ENCODE results near the gene PSD4. TPM values are rescaled to one million over a fixed set of nuclear protein-coding genes. Genes with fewer than 3 reads are reported as not detected.

Gene PSD4
- 1.2 and 1.5 TPM in 2 replicates for total RNA-seq

GRCh38 chr2:113173542-113174375 is at the start of gene PSD4:
PSD4 (plus strand) TSS chr2:113173971; CDS start chr2:113182457, 8,486 bp downstream.

GRCh38 chr2:113126845-113127645 is 46.7 kb upstream of the PSD4 start, which contains the start of gene IL1RN:
IL1RN (plus strand) TSS chr2:113127598; CDS start chr2:113127625, 27 bp downstream.

Other genes with a start within 250 kb of the PSD4 start
- not detected in 2 replicates for gene IL36G, start 196.0 kb upstream of the PSD4 start, total RNA-seq
- not detected in 2 replicates for gene IL36A, start 168.5 kb upstream of the PSD4 start, total RNA-seq
- gene IL36B, start 121.1 kb upstream of the PSD4 start, total RNA-seq, result not detected in 2 replicates
- gene IL36RN, start 114.8 kb upstream of the PSD4 start, total RNA-seq, result not detected in 2 replicates
- not detected in 2 replicates for gene IL1F10, start 106.0 kb upstream of the PSD4 start, total RNA-seq
- gene IL1RN, start 46.4 kb upstream of the PSD4 start, total RNA-seq, result 0.37 TPM in 1 of 2 replicates, not detected in the other
- gene PAX8, start 105.0 kb downstream of the PSD4 start, total RNA-seq, result 2.9 and 6.6 TPM in 2 replicates

Data from subcutaneous preadipocyte (primary cell).